Measurements from ENCODE around the gene NR5A1. TPM values are rescaled to one million over a fixed set of nuclear protein-coding genes. Genes with fewer than 3 reads are reported as not detected.

NR5A1 gene
- total and polyA plus RNA-seq, 11 donors: 0.04 to 0.14 TPM; not detected in 9

GRCh38 chr9:124444166-124444565 is 63.0 kb downstream of the NR5A1 start:
- WGBS, 4 donors: 75 to 91% (median 82%) methylated on average over 3 of the region's 3 CpGs
- Histone ChIP-seq H3K27ac (no peak overlapping the region), H3K4me1 (peaks cover 0 to 14% (median 0%) of the 10 kb centered on the region in 12 donors), H3K9me3 (peaks cover 0 to 3% (median 0%) of the 10 kb centered on the region in 12 donors), H3K36me3 (no peaks in the 10 kb centered on the region), H3K4me3 (no peak overlapping the region), H3K27me3 (peaks cover 0 to 13% (median 0%) of the 10 kb centered on the region in 9 donors)
- ATAC-seq (no peak), DNase-seq (no peak)
- TF ChIP-seq, protein P1, sequence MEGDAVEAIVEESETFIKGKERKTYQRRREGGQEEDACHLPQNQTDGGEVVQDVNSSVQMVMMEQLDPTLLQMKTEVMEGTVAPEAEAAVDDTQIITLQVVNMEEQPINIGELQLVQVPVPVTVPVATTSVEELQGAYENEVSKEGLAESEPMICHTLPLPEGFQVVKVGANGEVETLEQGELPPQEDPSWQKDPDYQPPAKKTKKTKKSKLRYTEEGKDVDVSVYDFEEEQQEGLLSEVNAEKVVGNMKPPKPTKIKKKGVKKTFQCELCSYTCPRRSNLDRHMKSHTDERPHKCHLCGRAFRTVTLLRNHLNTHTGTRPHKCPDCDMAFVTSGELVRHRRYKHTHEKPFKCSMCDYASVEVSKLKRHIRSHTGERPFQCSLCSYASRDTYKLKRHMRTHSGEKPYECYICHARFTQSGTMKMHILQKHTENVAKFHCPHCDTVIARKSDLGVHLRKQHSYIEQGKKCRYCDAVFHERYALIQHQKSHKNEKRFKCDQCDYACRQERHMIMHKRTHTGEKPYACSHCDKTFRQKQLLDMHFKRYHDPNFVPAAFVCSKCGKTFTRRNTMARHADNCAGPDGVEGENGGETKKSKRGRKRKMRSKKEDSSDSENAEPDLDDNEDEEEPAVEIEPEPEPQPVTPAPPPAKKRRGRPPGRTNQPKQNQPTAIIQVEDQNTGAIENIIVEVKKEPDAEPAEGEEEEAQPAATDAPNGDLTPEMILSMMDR (IDR thresholded peaks at IDR 0.05): no peak
- no peak for TF ChIP-seq POLR2A (IDR thresholded peaks at IDR 0.05)
- intact Hi-C loops (cut with DNase I): no loop called here

DNA sequence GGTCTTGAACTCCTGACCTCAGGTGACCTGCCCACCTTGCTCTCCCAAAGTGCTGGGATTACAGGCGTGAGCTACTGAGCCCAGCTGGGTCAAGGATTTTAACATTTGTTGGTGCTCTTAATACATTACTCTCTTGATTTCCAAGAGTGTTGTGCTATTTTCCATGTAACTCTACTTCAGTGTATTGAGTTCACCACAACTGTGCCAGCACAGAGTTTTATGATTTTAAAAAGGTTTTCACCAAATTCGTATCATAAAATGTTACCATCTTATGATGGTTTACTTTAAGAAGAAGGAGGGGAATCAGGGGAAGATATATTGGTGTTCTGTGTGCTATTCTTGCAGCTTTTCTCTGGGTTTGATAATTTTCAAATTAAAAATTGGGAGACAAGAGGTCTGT is 63.6 kb downstream of the NR5A1 start:
- peaks cover 0 to 13% (median 0%) of the 10 kb centered on the region in 12 donors for H3K4me1 ChIP-seq
- TF ChIP-seq, protein P1 (IDR thresholded peaks at IDR 0.05): no peak
- no peak for TF ChIP-seq POLR2A (IDR thresholded peaks at IDR 0.05)
- intact Hi-C loops (cut with DNase I): no loop called here
- 82 to 91% (median 89%) methylated on average over 2 of the region's 2 CpGs for WGBS, 4 donors
- H3K27ac ChIP-seq: no peak overlapping the region
- ATAC-seq: no peak
- no peak for DNase-seq
- no peak overlapping the region for H3K4me3 ChIP-seq
- peaks cover 0 to 6% (median 0%) of the 10 kb centered on the region in 12 donors for H3K9me3 ChIP-seq
- no peaks in the 10 kb centered on the region for H3K36me3 ChIP-seq
- H3K27me3 ChIP-seq: peaks cover 0 to 13% (median 0%) of the 10 kb centered on the region in 9 donors

- Histone ChIP-seq H3K9me3 (peaks cover 0 to 6% (median 0%) of the 10 kb centered on the region in 12 donors), H3K27me3 (peaks cover 0 to 5% (median 0%) of the 10 kb centered on the region in 9 donors), H3K4me3 (no peak overlapping the region), H3K27ac (no peak overlapping the region), H3K4me1 (peaks cover 0 to 7% (median 0%) of the 10 kb centered on the region in 12 donors), H3K36me3 (no peaks in the 10 kb centered on the region)
- WGBS, 4 donors: 77 to 90% (median 81%) methylated on average over 3 of the region's 3 CpGs
- DNase-seq (no peak), ATAC-seq (no peak)
- intact Hi-C loops (cut with DNase I): no loop called here
- TF ChIP-seq POLR2A (IDR thresholded peaks at IDR 0.05): no peak
- TF ChIP-seq, protein P1 (IDR thresholded peaks at IDR 0.05): no peak
These were observed 64.4 kb downstream of the NR5A1 start for GRCh38 chr9:124442826-124443225.

GRCh38 chr9:124442379-124442778 is 64.8 kb downstream of the NR5A1 start:
- Histone ChIP-seq H3K4me3 (no peak overlapping the region), H3K27ac (no peak overlapping the region), H3K36me3 (no peaks in the 10 kb centered on the region), H3K27me3 (peaks cover 0 to 5% (median 0%) of the 10 kb centered on the region in 9 donors), H3K9me3 (peaks cover 0 to 6% (median 0%) of the 10 kb centered on the region in 12 donors), H3K4me1 (peaks cover 0 to 4% (median 0%) of the 10 kb centered on the region in 12 donors)
- intact Hi-C loops (cut with DNase I): no loop called here
- TF ChIP-seq, protein P1 (IDR thresholded peaks at IDR 0.05): no peak
- ATAC-seq (no peak), DNase-seq (no peak)

Data from heart left ventricle (tissue), 16 donors.